Skeletal muscle satellite cell (primary cell): ENCODE results near the gene MACC1.
"Not testable (repeated sequence)": the region's sequence is repeated elsewhere in the genome, so short reads cannot be mapped to it uniquely, and the experiment has no call there.

Experiments used
- H3K27me3 ChIP-seq: 2 replicates; pipeline ENCODE4 v1.7.0; 2013; ENCODE audit warnings: low read length; ENCODE audit not compliant: control insufficient read depth, insufficient read depth
- H3K36me3 ChIP-seq: 2 replicates; pipeline ENCODE4 v1.7.0; 2013; ENCODE audit warnings: mild to moderate bottlenecking, control low read depth, low read length; ENCODE audit not compliant: insufficient read depth
- H3K4me1 ChIP-seq: 2 replicates; pipeline ENCODE4 v1.7.0; 2013; ENCODE audit warnings: low read length; ENCODE audit not compliant: control insufficient read depth, insufficient read depth
- H3K4me2 ChIP-seq: 2 replicates; pipeline ENCODE4 v1.7.0; 2013; ENCODE audit warnings: mild to moderate bottlenecking, low read length
- H3K4me3 ChIP-seq: 2 replicates; pipeline ENCODE4 v1.7.0; 2013; ENCODE audit warnings: low read length
- H3K9ac ChIP-seq: 2 replicates; pipeline ENCODE4 v1.7.0; 2013; ENCODE audit warnings: mild to moderate bottlenecking, low read depth, low read length, moderate library complexity
- H3K9me3 ChIP-seq: replicated peaks from 2 replicates; pipeline ENCODE4 v1.7.0; 2013; ENCODE audit warnings: mild to moderate bottlenecking, control low read depth, low read length

Gene MACC1

DNA sequence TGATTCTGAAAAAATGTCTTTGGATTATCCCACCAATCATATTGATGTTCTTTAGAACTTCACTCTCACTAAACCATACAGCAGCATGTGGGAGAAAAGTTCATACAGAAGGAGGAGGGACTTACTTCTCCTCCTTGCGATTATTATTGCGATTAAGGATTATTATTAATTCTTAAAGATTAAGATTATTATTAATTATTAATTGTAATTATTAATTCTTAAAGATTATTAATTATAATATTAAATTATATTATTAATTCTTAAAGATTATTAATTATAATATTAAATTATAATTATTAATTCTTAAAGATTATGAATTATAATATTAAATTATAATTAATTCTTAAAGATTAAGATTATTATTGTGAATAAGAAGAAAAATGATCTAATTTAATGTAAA lies 80.5 kb downstream of the MACC1 start:
- H3K9me3 ChIP-seq: no peaks in the 10 kb centered on the region
- H3K4me3 ChIP-seq: no peak overlapping the region
- H3K27me3 ChIP-seq: no peaks in the 10 kb centered on the region
- H3K4me1 ChIP-seq: no peaks in the 10 kb centered on the region
- no peaks in the 10 kb centered on the region for H3K36me3 ChIP-seq
- no peak overlapping the region for H3K9ac ChIP-seq
- no peak overlapping the region for H3K4me2 ChIP-seq

GRCh38 chr7:20133803-20134202 lies 83.4 kb downstream of the MACC1 start:
- H3K4me2 ChIP-seq: no peak overlapping the region
- no peak overlapping the region for H3K4me3 ChIP-seq
- H3K27me3 ChIP-seq: no peaks in the 10 kb centered on the region
- H3K36me3 ChIP-seq: no peaks in the 10 kb centered on the region
- no peaks in the 10 kb centered on the region for H3K4me1 ChIP-seq
- no peaks in the 10 kb centered on the region for H3K9me3 ChIP-seq
- no peak overlapping the region for H3K9ac ChIP-seq

DNA sequence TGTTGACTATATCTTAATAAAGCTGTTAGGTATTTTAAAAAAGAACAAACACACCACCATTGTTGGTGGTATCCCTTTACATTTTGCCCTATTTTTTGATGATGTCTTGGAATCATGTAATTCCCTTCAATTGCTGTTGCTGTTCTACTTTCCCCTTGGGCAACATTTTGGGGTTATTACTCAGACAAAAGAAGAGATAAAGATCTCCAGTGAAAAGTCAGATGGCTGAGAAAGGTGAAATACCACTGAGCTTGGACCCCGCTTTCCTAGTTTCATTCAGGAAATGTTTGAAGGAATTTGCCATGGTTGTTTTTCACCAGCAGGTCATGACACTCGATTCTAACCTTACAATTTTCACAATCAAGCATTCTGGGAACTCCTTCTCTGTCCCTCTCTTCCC lies 84.6 kb downstream of the MACC1 start:
- H3K27me3 ChIP-seq: no peaks in the 10 kb centered on the region
- no peak overlapping the region for H3K9ac ChIP-seq
- H3K36me3 ChIP-seq: no peaks in the 10 kb centered on the region
- no peak overlapping the region for H3K4me2 ChIP-seq
- no peak overlapping the region for H3K4me3 ChIP-seq
- no peaks in the 10 kb centered on the region for H3K4me1 ChIP-seq
- no peaks in the 10 kb centered on the region for H3K9me3 ChIP-seq

DNA sequence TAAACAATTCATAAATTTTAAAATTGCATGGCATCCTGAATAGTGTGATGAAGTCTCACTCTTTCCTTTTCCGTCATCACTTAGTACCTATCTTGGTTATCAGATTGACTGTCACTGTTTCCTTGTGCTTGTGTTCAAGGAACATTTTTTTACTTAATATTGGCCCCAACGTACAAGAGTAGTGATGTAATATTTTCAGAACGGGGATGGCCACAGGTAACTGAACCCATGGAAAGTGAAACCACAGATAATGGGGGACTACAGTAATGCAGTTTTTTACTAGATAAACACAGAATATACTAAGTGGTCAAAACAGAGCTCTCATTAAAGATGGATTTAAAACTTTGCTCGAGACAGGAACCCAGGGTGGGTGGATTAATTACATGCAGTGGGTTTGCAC lies 85.4 kb downstream of the MACC1 start:
- Histone ChIP-seq H3K4me1 (no peaks in the 10 kb centered on the region), H3K4me2 (no peak overlapping the region), H3K27me3 (no peaks in the 10 kb centered on the region), H3K4me3 (no peak overlapping the region), H3K9me3 (no peaks in the 10 kb centered on the region), H3K36me3 (no peaks in the 10 kb centered on the region), H3K9ac (no peak overlapping the region)

DNA sequence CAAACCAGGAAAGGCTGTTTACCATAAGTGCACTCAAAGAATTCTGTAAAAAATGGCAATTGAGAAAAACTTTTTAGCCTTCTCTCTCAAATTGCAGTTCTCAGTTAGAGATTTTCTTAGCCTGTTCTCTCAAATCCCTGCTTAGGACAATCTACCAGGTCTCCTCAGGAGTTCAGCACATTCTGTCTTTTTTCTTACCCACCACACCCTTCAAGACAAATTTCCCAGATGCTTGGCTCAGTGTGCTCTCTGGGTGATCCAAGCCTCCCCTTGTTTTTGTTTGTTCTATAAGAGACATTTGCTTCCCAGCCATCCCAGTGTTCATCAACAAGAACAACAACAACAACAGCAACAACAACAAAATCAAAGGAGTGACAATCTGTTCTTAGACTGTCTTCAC lies 87.3 kb downstream of the MACC1 start:
- Histone ChIP-seq H3K4me3 (no peak overlapping the region), H3K4me1 (no peaks in the 10 kb centered on the region), H3K9me3 (no peaks in the 10 kb centered on the region), H3K4me2 (no peak overlapping the region), H3K27me3 (no peaks in the 10 kb centered on the region), H3K9ac (no peak overlapping the region), H3K36me3 (no peaks in the 10 kb centered on the region)

DNA sequence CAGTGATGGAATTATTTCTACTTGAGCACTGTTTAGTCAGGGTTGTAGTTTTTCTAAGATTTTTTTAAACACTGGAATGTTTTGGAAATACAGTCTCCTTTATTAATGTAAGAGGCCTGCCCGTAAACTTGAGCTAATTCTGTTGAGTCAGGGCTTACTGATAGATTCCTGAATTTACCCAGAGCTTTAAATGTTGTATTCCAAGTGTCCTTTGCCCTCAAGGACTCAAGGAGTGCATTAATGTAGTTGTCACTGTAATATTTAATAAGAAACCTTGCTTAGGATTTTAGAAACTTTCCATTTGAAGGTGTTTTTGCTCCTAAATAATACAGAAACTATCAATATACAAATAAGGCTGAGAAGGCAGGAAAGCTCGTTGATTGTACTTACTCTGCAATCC lies 89.2 kb downstream of the MACC1 start:
- Histone ChIP-seq H3K27me3 (no peaks in the 10 kb centered on the region), H3K4me2 (no peak overlapping the region), H3K4me1 (no peaks in the 10 kb centered on the region), H3K36me3 (no peaks in the 10 kb centered on the region), H3K9me3 (no peaks in the 10 kb centered on the region), H3K9ac (no peak overlapping the region), H3K4me3 (no peak overlapping the region)

- H3K27me3 ChIP-seq, H3K9ac ChIP-seq, H3K9me3 ChIP-seq, H3K4me1 ChIP-seq, H3K4me2 ChIP-seq, H3K4me3 ChIP-seq, H3K36me3 ChIP-seq: not testable (repeated sequence)
Measured at GRCh38 chr7:20126060-20126459, 91.1 kb downstream of the MACC1 start.

- H3K4me3 ChIP-seq, H3K9me3 ChIP-seq, H3K36me3 ChIP-seq, H3K27me3 ChIP-seq, H3K4me2 ChIP-seq, H3K4me1 ChIP-seq, H3K9ac ChIP-seq: not testable (repeated sequence)
Measured at GRCh38 chr7:20124087-20124486, 93.1 kb downstream of the MACC1 start.

GRCh38 chr7:20122653-20123316 lies 94.4 kb downstream of the MACC1 start:
- H3K4me2 ChIP-seq, H3K4me1 ChIP-seq, H3K9me3 ChIP-seq, H3K9ac ChIP-seq, H3K4me3 ChIP-seq, H3K36me3 ChIP-seq: not testable (repeated sequence)
- peaks cover 14% of the 10 kb centered on the region for H3K27me3 ChIP-seq

DNA sequence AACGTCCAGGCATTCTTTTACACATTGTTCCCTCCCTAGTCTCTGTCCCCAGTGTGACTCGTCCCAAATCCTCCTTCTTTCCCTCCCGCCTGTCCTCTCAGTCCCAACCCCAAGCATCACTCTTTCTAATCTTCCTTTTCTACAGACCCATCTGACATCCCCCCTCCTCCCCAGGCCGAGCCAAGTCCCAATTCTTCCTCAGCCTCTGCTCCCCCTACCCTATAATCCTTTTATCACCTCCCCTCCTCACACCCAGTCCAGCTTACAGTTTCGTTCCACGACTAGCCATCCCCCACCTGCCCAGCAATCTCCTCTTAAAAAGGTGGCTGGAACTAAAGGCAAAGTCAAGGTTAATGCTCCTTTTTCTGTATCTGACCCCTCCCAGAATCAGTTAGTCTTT lies 95.1 kb downstream of the MACC1 start:
- no peak overlapping the region for H3K4me2 ChIP-seq
- H3K9ac ChIP-seq: no peak overlapping the region
- no peak overlapping the region for H3K4me3 ChIP-seq
- no peaks in the 10 kb centered on the region for H3K9me3 ChIP-seq
- H3K4me1 ChIP-seq: no peaks in the 10 kb centered on the region
- no peaks in the 10 kb centered on the region for H3K36me3 ChIP-seq
- peaks cover 14% of the 10 kb centered on the region for H3K27me3 ChIP-seq

GRCh38 chr7:20121404-20121803 lies 95.8 kb downstream of the MACC1 start:
- Histone ChIP-seq H3K27me3 (peaks cover 14% of the 10 kb centered on the region), H3K9ac (no peak overlapping the region), H3K36me3 (no peaks in the 10 kb centered on the region), H3K9me3 (no peaks in the 10 kb centered on the region), H3K4me1 (no peaks in the 10 kb centered on the region), H3K4me2 (no peak overlapping the region), H3K4me3 (no peak overlapping the region)

GRCh38 chr7:20120611-20121168 lies 96.5 kb downstream of the MACC1 start:
- H3K4me3 ChIP-seq, H3K36me3 ChIP-seq: not testable (repeated sequence)
- peaks cover 14% of the 10 kb centered on the region for H3K27me3 ChIP-seq

More at GRCh38 chr7:20120611-20121168, 96.5 kb downstream of the MACC1 start:
- not testable (repeated sequence) for H3K9ac ChIP-seq, H3K9me3 ChIP-seq, H3K4me2 ChIP-seq, H3K4me1 ChIP-seq
